HUES6 (cell line): ENCODE measurements around the gene MZT2A.
"Not testable (repeated sequence)": the region's sequence is repeated elsewhere in the genome, so short reads cannot be mapped to it uniquely, and the experiment has no call there.

Experiments
- H3K27ac ChIP-seq: 2 replicates; pipeline ENCODE4 v1.7.0; 2013; ENCODE audit warnings: low read depth, mild to moderate bottlenecking, low read length, inconsistent platforms
- H3K27me3 ChIP-seq: 2 replicates; pipeline ENCODE4 v1.6.1; 2013; ENCODE audit warnings: low read length; ENCODE audit not compliant: control insufficient read depth, insufficient read depth
- H3K36me3 ChIP-seq: 2 replicates; pipeline ENCODE4 v1.6.1; 2013; ENCODE audit warnings: low read length; ENCODE audit not compliant: control insufficient read depth, insufficient read depth
- H3K4me1 ChIP-seq: 2 replicates; pipeline ENCODE4 v1.6.1; 2013; ENCODE audit warnings: low read length; ENCODE audit not compliant: control insufficient read depth, insufficient read depth
- H3K4me3 ChIP-seq: 2 replicates; pipeline ENCODE4 v1.5.1; 2013; ENCODE audit warnings: low read depth, low read length
- H3K9ac ChIP-seq: one replicate; pipeline ENCODE4 v1.6.1; 2013; ENCODE audit warnings: mild to moderate bottlenecking, low read length
- H3K9me3 ChIP-seq: 2 replicates; pipeline ENCODE4 v1.6.1; 2013; ENCODE audit warnings: low read depth, low read length; ENCODE audit not compliant: control insufficient read depth, insufficient read depth

Gene MZT2A

GRCh38 chr2:131518531-131518930 lies 26.3 kb upstream of the MZT2A start:
- H3K4me3 ChIP-seq, H3K4me1 ChIP-seq, H3K27me3 ChIP-seq, H3K9me3 ChIP-seq, H3K27ac ChIP-seq, H3K9ac ChIP-seq: not testable (repeated sequence)
- peaks cover 65% of the 10 kb centered on the region for H3K36me3 ChIP-seq

DNA sequence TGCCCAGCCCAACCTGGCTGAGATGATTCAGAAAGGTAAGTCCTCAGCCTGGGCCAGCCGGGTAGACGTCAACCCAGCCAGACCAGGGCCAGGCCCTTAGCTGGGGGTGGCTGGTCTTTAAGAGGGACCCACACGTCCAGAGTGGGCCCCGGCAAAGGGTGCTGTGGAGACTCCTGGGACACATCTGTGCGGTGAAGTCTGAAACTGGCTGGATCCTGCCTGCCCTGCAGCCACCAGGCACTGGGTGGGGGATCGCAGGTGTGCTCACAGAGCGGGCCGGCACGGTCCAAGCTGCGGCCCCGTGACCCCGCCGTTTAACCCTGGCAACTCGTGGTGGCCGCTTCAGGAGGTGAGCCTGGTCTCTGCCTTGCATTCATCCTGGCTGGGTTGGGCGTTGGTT lies 25.7 kb upstream of the MZT2A start:
- H3K36me3 ChIP-seq = peaks cover 70% of the 10 kb centered on the region
- H3K4me1 ChIP-seq, H3K27me3 ChIP-seq, H3K9me3 ChIP-seq, H3K27ac ChIP-seq, H3K4me3 ChIP-seq, H3K9ac ChIP-seq: not testable (repeated sequence)

GRCh38 chr2:131517106-131517831 lies 25.1 kb upstream of the MZT2A start:
- H3K4me1 ChIP-seq = no peaks in the 10 kb centered on the region
- H3K27ac ChIP-seq = no peak overlapping the region
- H3K9me3 ChIP-seq = no peaks in the 10 kb centered on the region
- H3K27me3 ChIP-seq = no peaks in the 10 kb centered on the region
- no peak overlapping the region for H3K4me3 ChIP-seq
- H3K9ac ChIP-seq = no peak overlapping the region
- peaks cover 75% of the 10 kb centered on the region for H3K36me3 ChIP-seq

DNA sequence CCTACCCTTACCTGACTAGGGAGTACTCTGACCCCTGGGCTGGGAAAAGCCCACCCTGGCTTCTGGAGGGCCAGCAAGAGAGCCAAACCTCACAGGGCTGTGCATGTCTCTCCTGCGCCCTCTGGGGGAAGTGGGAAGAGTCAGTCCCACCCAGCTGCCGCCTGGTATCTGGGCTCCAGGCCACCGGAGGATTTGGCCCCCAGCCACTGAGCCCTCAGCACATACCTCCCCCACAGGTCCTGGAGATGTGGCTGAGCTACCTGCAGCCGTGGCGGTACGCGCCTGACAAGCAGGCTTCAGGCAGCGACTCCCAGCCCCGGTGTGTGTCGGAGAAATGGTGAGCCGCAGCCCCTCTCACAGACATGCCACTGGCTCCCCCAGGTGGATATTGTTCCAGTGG lies 24.4 kb upstream of the MZT2A start:
- H3K4me1 ChIP-seq, H3K27me3 ChIP-seq, H3K9ac ChIP-seq, H3K27ac ChIP-seq, H3K9me3 ChIP-seq, H3K4me3 ChIP-seq: not testable (repeated sequence)
- H3K36me3 ChIP-seq = peaks cover 76% of the 10 kb centered on the region

- H3K4me1 ChIP-seq = no peaks in the 10 kb centered on the region
- H3K27me3 ChIP-seq = no peaks in the 10 kb centered on the region
- peaks cover 75% of the 10 kb centered on the region for H3K36me3 ChIP-seq
- no peaks in the 10 kb centered on the region for H3K9me3 ChIP-seq
- H3K27ac ChIP-seq = no peak overlapping the region
- H3K9ac ChIP-seq = no peak overlapping the region
- no peak overlapping the region for H3K4me3 ChIP-seq
Observed at GRCh38 chr2:131516011-131516410, 23.8 kb upstream of the MZT2A start.

DNA sequence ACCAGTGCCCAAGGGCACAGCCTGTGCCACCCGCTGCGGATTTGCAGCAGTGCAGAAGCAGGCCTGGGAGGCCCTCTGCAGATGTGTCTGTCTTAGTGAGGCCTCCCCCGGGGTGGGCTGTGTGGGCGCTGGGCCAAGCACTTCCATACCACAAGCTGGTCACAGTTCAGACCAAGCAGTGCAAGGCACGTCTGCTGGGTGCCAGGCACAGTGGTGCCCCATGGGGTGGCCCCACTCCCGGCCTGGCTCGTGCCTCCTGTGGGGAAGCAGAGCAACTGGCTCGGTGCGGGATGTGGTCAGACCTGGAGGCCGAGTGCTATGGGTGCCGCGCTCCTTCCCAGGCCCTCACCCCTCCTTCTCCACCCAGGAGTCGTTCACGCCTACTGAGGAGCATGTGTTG lies 23.0 kb upstream of the MZT2A start:
- peaks cover 70% of the 10 kb centered on the region for H3K36me3 ChIP-seq
- H3K9ac ChIP-seq, H3K4me3 ChIP-seq, H3K27ac ChIP-seq, H3K27me3 ChIP-seq, H3K4me1 ChIP-seq, H3K9me3 ChIP-seq: not testable (repeated sequence)

DNA sequence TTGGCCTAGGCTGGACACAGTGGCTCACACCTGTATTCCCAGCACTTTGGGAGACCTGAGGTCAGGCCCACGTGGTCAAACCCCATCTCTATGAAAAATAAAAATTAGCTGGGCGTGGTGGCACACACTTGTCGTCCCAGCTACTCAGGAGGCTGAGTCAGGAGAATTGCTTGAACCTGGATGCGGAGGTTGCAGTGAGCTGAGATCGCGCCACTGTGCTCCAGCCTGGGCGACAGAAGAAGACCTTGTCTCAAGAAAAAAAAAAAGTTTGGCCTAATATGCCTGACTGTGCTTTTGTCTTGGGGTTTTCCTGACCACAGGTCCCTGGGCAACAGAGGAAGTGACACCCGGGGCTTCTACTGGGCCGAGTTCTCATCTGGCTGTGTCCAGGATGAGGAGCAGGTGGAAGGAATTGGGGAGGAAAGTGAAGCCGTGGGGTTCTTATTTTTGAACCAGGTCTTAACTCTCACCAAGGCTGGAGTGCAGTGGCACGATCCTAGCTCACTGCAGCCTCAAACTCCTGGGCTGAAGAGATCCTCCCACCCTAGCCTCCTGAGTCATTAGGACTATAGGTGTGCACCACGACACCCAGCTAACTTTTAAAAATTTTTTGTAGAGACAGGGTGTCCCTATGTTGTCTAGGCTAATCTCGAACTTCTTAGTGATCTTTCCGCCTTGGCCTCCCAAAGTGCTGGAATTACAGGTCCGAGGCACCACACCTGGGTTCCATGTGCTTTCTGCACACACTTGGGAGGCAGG lies 22.4 kb upstream of the MZT2A start:
- H3K36me3 ChIP-seq = peaks cover 70% of the 10 kb centered on the region

DNA sequence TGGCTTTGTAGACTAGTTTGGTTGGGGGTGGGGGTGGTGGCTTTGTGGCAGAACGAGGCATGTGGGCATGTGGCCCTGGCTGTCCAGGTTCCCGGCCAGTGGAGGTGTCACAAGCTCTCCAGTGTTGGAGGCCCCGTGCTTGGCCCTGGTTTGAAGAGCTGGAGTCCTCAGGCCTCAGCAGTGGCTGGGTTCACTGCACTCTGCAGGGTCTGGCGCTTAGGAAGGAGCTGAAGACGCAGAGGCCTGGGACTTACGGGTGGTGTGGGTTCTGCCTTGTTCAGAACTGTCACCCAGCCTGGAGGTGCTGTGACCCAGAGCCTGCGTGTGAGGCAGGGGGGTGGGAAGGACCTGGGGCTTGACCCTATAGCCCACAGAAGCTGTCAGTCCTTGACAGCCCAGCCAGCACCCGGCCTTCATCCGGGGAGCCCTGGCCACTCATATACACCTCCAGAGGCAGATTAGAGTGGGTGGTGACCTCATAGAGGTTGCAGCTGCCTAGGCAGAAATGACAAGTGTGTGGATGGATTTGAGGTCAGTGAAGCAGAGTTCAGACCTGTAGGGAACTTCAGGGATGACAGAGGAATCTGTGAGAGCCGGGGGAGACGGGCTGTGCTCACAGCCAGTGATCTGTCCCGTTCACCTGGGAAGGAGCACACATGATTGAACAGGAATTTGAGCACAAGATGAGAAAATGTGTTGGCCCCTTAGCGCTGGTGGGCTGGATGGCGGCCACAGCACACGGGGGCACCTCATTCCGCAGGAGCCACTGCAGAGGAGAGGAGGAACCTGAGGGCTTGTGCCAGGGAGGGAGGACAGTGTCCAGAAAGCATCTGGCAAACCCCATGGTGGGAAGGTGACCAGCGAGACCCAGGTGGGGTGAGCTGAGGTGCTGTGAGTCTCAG lies 20.0 kb upstream of the MZT2A start:
- not testable (repeated sequence) for H3K9ac ChIP-seq, H3K27ac ChIP-seq, H3K4me1 ChIP-seq, H3K27me3 ChIP-seq, H3K4me3 ChIP-seq, H3K9me3 ChIP-seq
- peaks cover 69% of the 10 kb centered on the region for H3K36me3 ChIP-seq

More for the DNA sequence above, 22.4 kb upstream of the MZT2A start:
- not testable (repeated sequence) for H3K4me3 ChIP-seq, H3K27me3 ChIP-seq, H3K4me1 ChIP-seq, H3K9me3 ChIP-seq, H3K27ac ChIP-seq, H3K9ac ChIP-seq

DNA sequence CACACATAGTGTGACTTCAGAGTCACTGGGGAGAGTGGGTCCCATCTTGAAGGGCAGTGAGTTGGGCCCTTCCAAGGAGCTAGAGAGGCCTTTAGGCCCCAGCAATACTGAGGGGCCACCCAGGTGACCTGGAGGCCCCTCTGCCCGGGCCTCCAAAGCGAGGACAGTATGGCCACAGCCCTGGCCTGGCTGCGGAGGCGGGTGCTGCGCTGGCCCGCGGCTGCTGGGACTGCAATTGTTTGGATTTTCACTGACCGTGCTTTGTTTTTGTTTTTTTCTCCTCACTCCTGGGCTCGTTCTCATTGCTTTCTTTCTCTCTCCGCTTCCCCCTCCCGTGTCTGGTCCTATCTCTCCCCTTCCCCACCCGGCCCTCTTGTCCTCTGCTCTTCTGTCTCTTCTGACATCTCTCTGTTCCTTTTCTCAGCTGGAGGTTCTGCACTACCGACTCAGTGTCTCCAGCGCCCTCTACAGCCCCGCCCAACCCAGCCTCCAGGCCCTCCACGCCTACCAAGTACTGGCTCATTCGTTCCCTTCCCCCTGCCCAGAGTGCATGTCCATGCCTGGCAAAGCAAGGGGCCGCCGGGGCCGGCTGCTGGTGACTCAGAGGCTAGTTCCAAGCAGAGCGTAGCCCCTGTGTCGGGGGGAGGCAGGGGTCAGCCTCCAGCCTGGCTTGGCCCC lies 19.2 kb upstream of the MZT2A start:
- H3K4me3 ChIP-seq, H3K27me3 ChIP-seq, H3K9me3 ChIP-seq, H3K9ac ChIP-seq, H3K4me1 ChIP-seq, H3K27ac ChIP-seq: not testable (repeated sequence)
- H3K36me3 ChIP-seq = peaks cover 70% of the 10 kb centered on the region

- Histone ChIP-seq H3K4me3 (no peak overlapping the region), H3K36me3 (peaks cover 78% of the 10 kb centered on the region), H3K9ac (no peak overlapping the region), H3K27me3 (no peaks in the 10 kb centered on the region), H3K4me1 (no peaks in the 10 kb centered on the region), H3K9me3 (no peaks in the 10 kb centered on the region), H3K27ac (no peak overlapping the region)
Observed at GRCh38 chr2:131509615-131510014, 17.4 kb upstream of the MZT2A start.
